GM18951 (cell line): ENCODE measurements around the gene IGDCC3.

Source experiments
- POLR2A ChIP-seq: IDR thresholded peaks from 4 replicates; pipeline ENCODE4 v1.6.1; 2011; ENCODE audit warnings: mild to moderate bottlenecking; ENCODE audit not compliant: insufficient read length, insufficient read depth; ENCODE audit errors: extremely low read depth
- in situ Hi-C: fragments of 300-500 bp; cut with MboI; formaldehyde crosslinking; loops from one replicate; pipeline ENCODE4 v1.12.0; 2022; ENCODE audit warnings: low sequenced_read_pairs, mixed read lengths, inconsistent platforms; ENCODE audit not compliant: unreplicated experiment

The IGDCC3 gene

GRCh38 chr15:65333856-65334255, 43.9 kb downstream of the IGDCC3 start:
- in situ Hi-C loops, result no loop called here

GRCh38 chr15:65333148-65333820, 44.5 kb downstream of the IGDCC3 start:
- in situ Hi-C loops, result no loop called here
- no peak for TF ChIP-seq POLR2A

More at GRCh38 chr15:65333856-65334255, 43.9 kb downstream of the IGDCC3 start:
- no peak for TF ChIP-seq POLR2A

GRCh38 chr15:65332391-65333147, 45.2 kb downstream of the IGDCC3 start:
- in situ Hi-C loops, result no loop called here
- no peak for TF ChIP-seq POLR2A

- TF ChIP-seq POLR2A, result no peak
- in situ Hi-C loops, result no loop called here
Measured at GRCh38 chr15:65331811-65332210, 46.0 kb downstream of the IGDCC3 start.

GRCh38 chr15:65330934-65331645, 46.7 kb downstream of the IGDCC3 start:
- no peak for TF ChIP-seq POLR2A
- in situ Hi-C loops, result no loop called here

- in situ Hi-C loops, result no loop called here
- TF ChIP-seq POLR2A, result no peak
Measured at GRCh38 chr15:65329984-65330735, 47.6 kb downstream of the IGDCC3 start.

- in situ Hi-C loops, result no loop called here
- TF ChIP-seq POLR2A, result no peak
Measured at GRCh38 chr15:65329288-65329983, 48.4 kb downstream of the IGDCC3 start.

- in situ Hi-C loops, result no loop called here
- no peak for TF ChIP-seq POLR2A
Measured at GRCh38 chr15:65328506-65329287, 49.1 kb downstream of the IGDCC3 start.

GRCh38 chr15:65327651-65328393, 50.0 kb downstream of the IGDCC3 start:
- TF ChIP-seq POLR2A, result no peak
- in situ Hi-C loops, result no loop called here

- in situ Hi-C loops, result no loop called here
Measured at GRCh38 chr15:65326818-65327217, 51.0 kb downstream of the IGDCC3 start.

GRCh38 chr15:65326117-65326526, 51.7 kb downstream of the IGDCC3 start:
- no peak for TF ChIP-seq POLR2A
- in situ Hi-C loops, result no loop called here

More at GRCh38 chr15:65326818-65327217, 51.0 kb downstream of the IGDCC3 start:
- no peak for TF ChIP-seq POLR2A
